ENCODE measurements around the gene RPS6KB1. TPM values are rescaled to one million over a fixed set of nuclear protein-coding genes. Genes with fewer than 3 reads are reported as not detected.
"Not testable (repeated sequence)": the region's sequence is repeated elsewhere in the genome, so short reads cannot be mapped to it uniquely, and the experiment has no call there.

The RPS6KB1 gene
- polyA plus RNA-seq, 5 donors: 31.1 to 51.4 (median 45.3) TPM

- DNase-seq: not testable (repeated sequence)
Measured at GRCh38 chr17:59930768-59931167, 37.8 kb downstream of the RPS6KB1 start.

GRCh38 chr17:59933317-59933716 lies 40.4 kb downstream of the RPS6KB1 start:
- DNase-seq: not testable (repeated sequence)

- not testable (repeated sequence) for DNase-seq
Measured at GRCh38 chr17:59940697-59941096, 47.8 kb downstream of the RPS6KB1 start.

- DNase-seq: no peak
Measured at GRCh38 chr17:59941131-59941530, 48.2 kb downstream of the RPS6KB1 start.

- DNase-seq: not testable (repeated sequence)
Measured at GRCh38 chr17:59946433-59946832, 53.5 kb downstream of the RPS6KB1 start.

GRCh38 chr17:59947310-59947709 lies 54.4 kb downstream of the RPS6KB1 start:
- not testable (repeated sequence) for DNase-seq

- DNase-seq: no peak
Measured at GRCh38 chr17:59950049-59950448, 57.1 kb downstream of the RPS6KB1 start.

GRCh38 chr17:59954856-59955255 lies 61.9 kb downstream of the RPS6KB1 start:
- no peak for DNase-seq

- not testable (repeated sequence) for DNase-seq
Measured at GRCh38 chr17:59959574-59959973, 66.7 kb downstream of the RPS6KB1 start.

- DNase-seq: no peak
Measured at GRCh38 chr17:59962739-59963318, 69.9 kb downstream of the RPS6KB1 start.

GRCh38 chr17:59963738-59964481 lies 71.0 kb downstream of the RPS6KB1 start:
- no peak for DNase-seq

- DNase-seq: peak; percentile 90
Measured at GRCh38 chr17:59964482-59965328, 71.8 kb downstream of the RPS6KB1 start, which contains the start of gene RNFT1. Gene RNFT1, minus strand, starts transcription at chr17:59964740. Its CDS starts 77 bp downstream, at chr17:59964663.

GRCh38 chr17:59971771-59972170 lies 78.8 kb downstream of the RPS6KB1 start:
- not testable (repeated sequence) for DNase-seq

- no peak for DNase-seq
Measured at GRCh38 chr17:59972778-59973177, 79.9 kb downstream of the RPS6KB1 start.

GRCh38 chr17:59973483-59973882 lies 80.6 kb downstream of the RPS6KB1 start:
- DNase-seq: not testable (repeated sequence)

- DNase-seq: not testable (repeated sequence)
Measured at GRCh38 chr17:59975166-59975565, 82.2 kb downstream of the RPS6KB1 start.

GRCh38 chr17:59996608-59997007 lies 103.7 kb downstream of the RPS6KB1 start:
- not testable (repeated sequence) for DNase-seq

Other genes starting within 250 kb of the RPS6KB1 start
- 10 to 100 TPM; 20.8 to 23.1 (median 22.6) TPM for gene PTRH2, start 185.7 kb upstream of the RPS6KB1 start, polyA plus RNA-seq (ENCODE audit: insufficient read depth in 1 of 5, insufficient read length in 5 of 5, low replicate concordance in 1 of 5)
- 100 to 1,000 TPM in 4 of 5 donors, 10 to 100 TPM in 1; 94.0 to 149 (median 118) TPM for gene VMP1, start 185.5 kb upstream of the RPS6KB1 start, polyA plus RNA-seq (ENCODE audit: insufficient read depth in 1 of 5, insufficient read length in 5 of 5, low replicate concordance in 1 of 5)
- gene TUBD1, start 178 bp upstream of the RPS6KB1 start, polyA plus RNA-seq (ENCODE audit: insufficient read depth in 1 of 5, insufficient read length in 5 of 5, low replicate concordance in 1 of 5): 10 to 100 TPM; 15.3 to 21.0 (median 19.8) TPM
- 10 to 100 TPM; 30.5 to 49.9 (median 36.8) TPM for gene RNFT1, start 71.6 kb downstream of the RPS6KB1 start, polyA plus RNA-seq (ENCODE audit: insufficient read depth in 1 of 5, insufficient read length in 5 of 5, low replicate concordance in 1 of 5)
- gene HEATR6, start 185.8 kb downstream of the RPS6KB1 start, polyA plus RNA-seq (ENCODE audit: insufficient read depth in 1 of 5, insufficient read length in 5 of 5, low replicate concordance in 1 of 5): 10 to 100 TPM; 19.8 to 30.1 (median 25.2) TPM

All from right lung (tissue), 5 donors.